Endodermal cell (in vitro differentiated cells): ENCODE measurements around the gene STAC2. TPM values are rescaled to one million over a fixed set of nuclear protein-coding genes. Genes with fewer than 3 reads are reported as not detected.

Experiments used
- DNase-seq: peaks from one replicate; pipeline ENCODE4 v3.0.0-alpha.2; 2017
- H3K27ac ChIP-seq: 2 replicates; pipeline ENCODE4 v1.5.1; 2013; ENCODE audit warnings: mild to moderate bottlenecking, low read depth, low read length, moderate library complexity
- H3K27me3 ChIP-seq: 2 replicates; pipeline ENCODE4 v1.6.1; 2013; ENCODE audit warnings: mild to moderate bottlenecking, low read length, moderate library complexity; ENCODE audit not compliant: insufficient read depth, control insufficient read depth, poor library complexity, severe bottlenecking
- H3K36me3 ChIP-seq: 2 replicates; pipeline ENCODE4 v1.7.0; 2013; ENCODE audit warnings: mild to moderate bottlenecking, low read length, moderate library complexity; ENCODE audit not compliant: control insufficient read depth, insufficient read depth
- H3K4me1 ChIP-seq: one replicate; pipeline ENCODE4 v1.7.0; 2013; ENCODE audit warnings: low read length; ENCODE audit not compliant: control insufficient read depth, insufficient read depth
- H3K4me3 ChIP-seq: 2 replicates; pipeline ENCODE4 v1.5.1; 2013; ENCODE audit warnings: mild to moderate bottlenecking, low read length, moderate library complexity
- H3K9ac ChIP-seq: 2 replicates; pipeline ENCODE4 v1.6.1; 2013; ENCODE audit warnings: mild to moderate bottlenecking, low read length, moderate library complexity; ENCODE audit not compliant: poor library complexity, severe bottlenecking; ENCODE audit errors: extremely low read depth
- H3K9me3 ChIP-seq: 2 replicates; pipeline ENCODE4 v1.6.1; 2013; ENCODE audit warnings: mild to moderate bottlenecking, low read length, moderate library complexity; ENCODE audit not compliant: control insufficient read depth
- H3K27ac Mint-ChIP-seq: 2 replicates; pipeline ENCODE4 v1.8.0; 2020; ENCODE audit warnings: mixed read lengths
- H3K27me3 Mint-ChIP-seq: 2 replicates; pipeline ENCODE4 v1.8.0; 2021; ENCODE audit warnings: mild to moderate bottlenecking, mixed read lengths; ENCODE audit not compliant: insufficient read depth
- H3K36me3 Mint-ChIP-seq: 2 replicates; pipeline ENCODE4 v1.8.0; 2020; ENCODE audit warnings: low read depth, mixed read lengths
- H3K4me1 Mint-ChIP-seq: 2 replicates; pipeline ENCODE4 v1.8.0; 2020; ENCODE audit warnings: mixed read lengths
- H3K4me3 Mint-ChIP-seq: 2 replicates; pipeline ENCODE4 v1.8.0; 2020; ENCODE audit warnings: mild to moderate bottlenecking, moderate library complexity, mixed read lengths
- H3K9me3 Mint-ChIP-seq: 2 replicates; pipeline ENCODE4 v1.8.0; 2020; ENCODE audit warnings: mild to moderate bottlenecking, mixed read lengths
- CTCF ChIP-seq: fragments of 200-600 bp; sonication (generic); conservative IDR thresholded peaks from 2 replicates; pipeline ENCODE4 v1.5.0; 2021; ENCODE audit warnings: antibody characterized with exemption, mild to moderate bottlenecking
- WGBS, 2 experiments: methylation state at CpG; one replicate each; pipeline versions ENCODE4 v1.1.5 to v1.1.7; 2013; ENCODE audit warnings: missing lambda C conversion rate in 2 of 2, mixed read lengths in 1 of 2; ENCODE audit not compliant: insufficient coverage in 1 of 2, insufficient read length in 1 of 2; 5-methylcytosine and 5-hydroxymethylcytosine counted together
- total RNA-seq, 2 donors: library from RNA; stranded (reverse); fragmentation: NEBNext Ultra II Directional in 1 of 2; extraction: Animal tissue kit (Norgen Biotek cat#: 25700) in 1 of 2; gene quantifications; 2 replicates in 1 of 2; 3 replicates in 1 of 2; pipeline ENCODE4 v1.2.1, GENCODE V29; 2021

Gene STAC2
- total RNA-seq, 2 donors from 2014 or later, result 0.35 to 0.46 TPM

- no peak for DNase-seq
- Mint-ChIP-seq H3K9me3 (no peaks in the 10 kb centered on the region), H3K27me3 (peaks cover 36% of the 10 kb centered on the region), H3K4me3 (no peak overlapping the region), H3K4me1 (peaks cover 8% of the 10 kb centered on the region), H3K36me3 (no peaks in the 10 kb centered on the region), H3K27ac (no peak overlapping the region)
- H3K27ac ChIP-seq, result no peak overlapping the region
- WGBS, 2 experiments, result 100% methylated on average over 1 of the region's 1 CpG
- no peak overlapping the region for H3K9ac ChIP-seq
- no peaks in the 10 kb centered on the region for H3K36me3 ChIP-seq
- H3K4me1 ChIP-seq, result no peaks in the 10 kb centered on the region
- no peak for TF ChIP-seq CTCF
- H3K27me3 ChIP-seq, result peaks cover 21% of the 10 kb centered on the region
- no peaks in the 10 kb centered on the region for H3K9me3 ChIP-seq
- no peak overlapping the region for H3K4me3 ChIP-seq
Measured at GRCh38 chr17:39230361-39230760, 4.6 kb upstream of the STAC2 start.

- no peak overlapping the region for H3K4me3 ChIP-seq
- Mint-ChIP-seq H3K27ac (no peak overlapping the region), H3K36me3 (no peaks in the 10 kb centered on the region), H3K4me3 (no peak overlapping the region), H3K9me3 (no peaks in the 10 kb centered on the region), H3K4me1 (peaks cover 9% of the 10 kb centered on the region), H3K27me3 (peaks cover 46% of the 10 kb centered on the region)
- no peak overlapping the region for H3K27ac ChIP-seq
- 79 to 84% methylated on average over 9 to 11 of the region's 11 CpGs for WGBS, 2 experiments
- DNase-seq, result peak; percentile 63
- no peak overlapping the region for H3K9ac ChIP-seq
- no peaks in the 10 kb centered on the region for H3K4me1 ChIP-seq
- TF ChIP-seq CTCF, result no peak
- H3K36me3 ChIP-seq, result no peaks in the 10 kb centered on the region
- H3K27me3 ChIP-seq, result peaks cover 31% of the 10 kb centered on the region
- H3K9me3 ChIP-seq, result no peaks in the 10 kb centered on the region
Measured at GRCh38 chr17:39229274-39229913, 3.6 kb upstream of the STAC2 start.

GRCh38 chr17:39227364-39227919 is 1.7 kb upstream of the STAC2 start:
- Mint-ChIP-seq H3K4me1 (peaks cover 9% of the 10 kb centered on the region), H3K27me3 (peaks cover 65% of the 10 kb centered on the region), H3K36me3 (no peaks in the 10 kb centered on the region), H3K9me3 (no peaks in the 10 kb centered on the region), H3K4me3 (no peak overlapping the region), H3K27ac (no peak overlapping the region)
- Histone ChIP-seq H3K4me3 (no peak overlapping the region), H3K36me3 (no peaks in the 10 kb centered on the region), H3K27ac (no peak overlapping the region), H3K4me1 (no peaks in the 10 kb centered on the region), H3K27me3 (peaks cover 50% of the 10 kb centered on the region), H3K9me3 (no peaks in the 10 kb centered on the region), H3K9ac (no peak overlapping the region)
- no peak for DNase-seq
- TF ChIP-seq CTCF, result no peak
- WGBS, 2 experiments, result 77 to 83% methylated on average over 1 to 2 of the region's 2 CpGs
